Measurements from ENCODE around the gene CHRNA1. TPM values are rescaled to one million over a fixed set of nuclear protein-coding genes. Genes with fewer than 3 reads are reported as not detected.
"Not testable (repeated sequence)": the region's sequence is repeated elsewhere in the genome, so short reads cannot be mapped to it uniquely, and the experiment has no call there.

Gene CHRNA1
- total RNA-seq, 1 donor from 2014 or later: not detected

DNA sequence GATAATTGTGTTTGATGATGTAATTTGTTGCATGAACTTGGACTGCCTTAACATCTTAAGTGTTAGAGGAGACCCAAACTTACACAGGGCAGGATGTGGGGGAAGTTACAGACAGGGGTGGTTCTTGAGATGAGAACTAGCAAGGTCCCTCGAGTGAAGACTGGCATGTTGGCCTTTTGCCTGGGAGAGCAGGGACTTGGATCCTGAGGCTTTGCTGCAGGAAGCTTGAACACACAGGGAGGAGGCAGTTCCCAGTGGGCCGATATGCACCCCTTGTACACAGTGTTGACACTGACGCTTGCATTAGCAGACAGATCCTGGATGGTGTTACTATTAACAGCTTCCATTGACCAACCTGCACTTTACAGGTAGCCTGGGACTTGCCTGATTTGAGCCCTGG, 47.5 kb downstream of the CHRNA1 start:
- DNase-seq: no peak

- DNase-seq: no peak
Measured at GRCh38 chr2:174713686-174714085, 50.6 kb downstream of the CHRNA1 start.

- no peak for DNase-seq
Measured at GRCh38 chr2:174711206-174711605, 53.1 kb downstream of the CHRNA1 start.

DNA sequence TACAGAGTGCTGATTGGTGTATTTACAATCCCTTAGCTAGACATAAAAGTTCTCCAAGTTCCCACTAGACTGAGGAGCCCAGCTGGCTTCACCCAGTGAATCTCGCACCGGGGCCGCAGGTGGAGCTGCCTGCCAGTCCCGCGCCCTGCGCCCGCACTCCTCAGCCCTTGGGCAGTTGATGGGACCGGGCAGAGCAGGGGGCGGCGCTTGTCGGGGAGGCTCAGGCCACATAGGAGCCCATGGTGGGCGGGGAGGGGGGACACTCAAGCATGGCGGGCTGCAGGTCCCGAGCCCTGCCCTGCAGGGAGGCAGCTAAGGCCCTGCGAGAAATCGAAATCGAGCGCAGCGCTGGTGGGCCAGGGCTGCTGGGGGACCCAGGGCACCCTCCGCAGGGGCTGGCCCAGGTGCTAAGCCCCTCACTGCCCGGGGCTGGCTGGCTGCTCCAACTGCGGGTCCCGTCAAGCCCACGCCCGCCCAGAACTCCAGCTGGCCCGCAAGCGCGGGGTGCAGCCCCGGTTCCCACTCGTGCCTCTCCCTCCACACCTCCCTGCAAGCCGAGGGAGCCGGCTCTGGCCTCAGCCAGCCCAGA, 54.8 kb downstream of the CHRNA1 start:
- DNase-seq: not testable (repeated sequence)

DNA sequence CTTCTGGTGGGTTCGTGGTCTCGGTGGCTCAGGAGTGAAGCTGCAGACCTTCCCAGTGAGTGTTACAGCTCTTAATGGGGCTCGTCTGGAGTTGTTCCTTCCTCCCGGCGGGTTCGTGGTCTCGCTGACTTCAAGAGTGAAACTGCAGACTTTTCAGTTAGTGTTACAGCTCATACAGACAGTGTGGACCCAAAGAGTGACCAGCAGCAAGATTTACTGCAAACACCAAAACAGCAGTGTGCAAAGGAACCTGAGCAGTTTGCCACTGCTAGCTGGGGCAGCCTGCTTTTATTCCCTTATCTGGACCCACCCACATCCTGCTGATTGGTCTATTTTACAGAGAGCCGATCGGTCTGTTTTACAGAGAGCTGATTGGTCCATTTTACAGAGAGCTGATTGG, 55.6 kb downstream of the CHRNA1 start:
- DNase-seq: no peak

DNA sequence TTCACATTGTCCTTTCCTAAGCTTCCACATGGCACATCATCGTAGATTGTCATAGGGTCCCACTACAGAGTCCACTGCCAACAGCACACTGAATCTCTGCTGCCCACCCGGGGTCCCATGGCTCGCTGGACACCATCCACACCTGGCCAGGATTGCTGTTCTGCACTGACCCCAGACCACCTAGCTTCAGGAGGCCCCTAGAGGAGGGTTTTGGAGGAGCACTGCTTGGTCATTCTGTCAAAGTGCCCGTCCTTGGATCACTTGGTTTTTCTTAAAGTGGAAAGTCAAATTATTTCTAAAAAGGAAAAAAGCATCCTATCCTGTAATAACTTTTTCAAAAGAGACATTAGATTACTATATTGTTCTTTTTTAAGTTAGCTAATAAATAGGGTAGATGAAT, 59.0 kb downstream of the CHRNA1 start:
- DNase-seq: no peak

DNA sequence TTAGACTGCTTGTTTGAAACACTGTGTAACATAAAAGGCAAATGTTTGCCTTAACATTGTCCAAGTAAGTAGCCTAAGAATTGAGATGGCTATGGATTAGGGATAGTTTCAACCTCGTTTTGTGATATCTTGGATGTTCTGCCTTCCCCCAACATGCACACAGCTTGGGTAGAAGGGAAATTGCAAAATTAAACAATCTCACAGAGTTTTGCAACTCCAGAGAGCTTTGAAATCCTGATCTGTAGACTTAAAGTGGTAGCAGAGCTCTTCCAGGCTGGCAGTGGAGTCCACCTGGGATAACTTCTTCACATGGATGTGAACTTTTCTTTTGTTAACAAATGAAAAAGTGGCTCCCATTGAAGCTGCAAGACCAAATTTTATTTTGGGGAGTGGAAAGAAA, 59.6 kb downstream of the CHRNA1 start:
- no peak for DNase-seq

DNA sequence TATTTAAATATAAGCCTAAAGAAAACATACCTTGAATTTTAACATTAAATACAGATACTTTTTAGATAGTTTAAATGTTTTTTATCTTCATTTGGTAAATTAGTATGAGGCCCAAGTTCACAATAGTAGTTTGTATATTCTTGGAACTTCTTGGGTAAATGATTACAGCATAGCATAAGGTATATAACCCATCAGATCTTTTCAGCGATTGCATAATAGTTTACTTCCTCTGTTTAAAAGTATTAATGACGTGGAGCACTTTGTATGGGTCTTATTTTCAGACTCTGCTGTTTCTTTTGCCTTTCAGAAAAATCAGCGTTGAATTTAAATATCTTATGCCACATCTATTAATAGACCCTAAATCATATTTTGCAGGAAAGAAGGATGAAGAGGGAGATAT, 60.2 kb downstream of the CHRNA1 start:
- no peak for DNase-seq

DNA sequence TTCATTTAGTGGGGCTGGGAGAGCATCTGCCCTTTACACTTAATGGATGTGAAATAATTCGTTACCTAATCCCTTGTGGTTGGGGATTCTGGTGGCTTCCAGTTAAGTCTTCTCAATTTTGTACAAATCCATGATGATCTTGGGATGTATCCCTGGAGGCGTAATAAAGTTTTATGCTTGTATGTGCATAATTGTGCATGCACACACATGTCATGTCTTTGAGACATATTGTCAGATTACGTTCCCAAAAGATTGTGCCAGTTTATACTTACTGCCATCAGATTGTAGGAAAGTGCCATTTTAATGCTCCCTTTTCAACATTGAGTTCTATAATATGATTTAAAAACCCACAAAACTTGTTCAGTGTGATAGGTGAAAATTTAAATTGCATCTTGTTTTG, 60.8 kb downstream of the CHRNA1 start:
- no peak for DNase-seq

DNA sequence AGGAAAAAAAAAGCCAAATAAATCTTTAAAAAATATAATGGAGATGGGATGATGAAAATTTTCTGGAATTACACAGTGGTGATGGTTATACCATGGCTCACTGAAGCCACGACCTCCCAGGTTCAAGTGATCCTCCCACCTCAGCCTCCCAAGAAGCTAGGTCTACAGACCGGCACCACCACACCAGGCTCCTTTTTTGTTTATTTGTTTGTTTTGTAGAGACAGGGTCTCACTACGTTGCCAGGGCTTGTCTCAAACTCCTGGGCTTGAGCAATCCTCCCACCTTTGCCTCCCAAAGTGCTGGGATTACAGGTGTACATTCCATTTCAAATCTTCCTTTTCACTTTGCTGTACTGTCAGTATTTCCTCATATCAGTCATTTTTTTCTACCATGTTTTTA, 61.7 kb downstream of the CHRNA1 start:
- no peak for DNase-seq

DNA sequence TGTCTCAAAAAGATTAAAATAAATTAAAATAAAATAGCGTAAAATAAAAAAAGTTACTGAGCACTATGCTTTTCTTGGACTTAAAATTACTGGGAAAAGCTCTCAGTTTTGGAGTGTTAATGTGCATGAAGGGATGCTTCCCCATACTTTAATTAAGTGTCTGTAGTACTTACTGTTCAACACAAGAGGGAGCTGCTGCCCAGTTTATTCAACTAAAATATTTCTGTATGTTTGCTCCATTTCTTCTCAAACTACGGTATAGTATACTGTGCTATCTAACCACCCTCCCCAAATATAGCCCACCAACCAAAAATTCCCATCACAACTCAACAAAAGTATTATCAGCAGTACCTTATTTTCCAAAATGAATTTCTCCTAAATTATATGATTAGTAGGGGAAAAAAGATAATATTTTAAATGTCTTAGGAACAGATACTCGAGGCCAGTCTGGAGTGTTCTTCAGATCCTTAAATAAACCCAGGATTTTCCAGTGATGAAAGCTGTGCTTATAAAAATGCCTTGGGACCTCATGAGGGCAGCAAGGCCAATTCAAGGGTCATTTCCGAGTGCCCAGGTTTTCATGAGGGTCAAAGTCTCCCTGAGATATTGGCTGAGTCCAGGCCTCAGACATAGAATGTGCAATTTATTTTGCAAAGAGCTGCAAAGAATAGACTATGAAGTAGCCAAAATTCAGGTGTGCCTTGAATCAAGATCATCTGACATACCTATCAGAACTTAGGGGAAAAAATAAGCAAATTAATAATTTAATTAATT, 64.1 kb downstream of the CHRNA1 start:
- no peak for DNase-seq

Other genes starting within 250 kb of the CHRNA1 start
- 2.7 TPM for gene WIPF1, start 166.7 kb downstream of the CHRNA1 start, total RNA-seq
- 44.3 TPM for gene CHN1, start 240.9 kb upstream of the CHRNA1 start, total RNA-seq